ENCODE results near the gene ZNF468. TPM values are rescaled to one million over a fixed set of nuclear protein-coding genes. Genes with fewer than 3 reads are reported as not detected.
"Not testable (repeated sequence)": the region's sequence is repeated elsewhere in the genome, so short reads cannot be mapped to it uniquely, and the experiment has no call there.

Gene ZNF468
- 19.8 and 39.5 TPM in 2 replicates for total RNA-seq

- DNase-seq (ENCODE audit: low read depth, low spot score) = not testable (repeated sequence)
These were observed at the start of gene ZNF468 for GRCh38 chr19:52857378-52858191. TSS of gene ZNF468 (minus strand) at chr19:52857619. CDS start at chr19:52854272, 3,347 bp downstream.

GRCh38 chr19:52904052-52904780, 46.8 kb upstream of the ZNF468 start:
- DNase-seq (ENCODE audit: low read depth, low spot score) = not testable (repeated sequence)

- no peak for DNase-seq (ENCODE audit: low read depth, low spot score)
These were observed 44.4 kb upstream of the ZNF468 start for GRCh38 chr19:52901842-52902241.

DNA sequence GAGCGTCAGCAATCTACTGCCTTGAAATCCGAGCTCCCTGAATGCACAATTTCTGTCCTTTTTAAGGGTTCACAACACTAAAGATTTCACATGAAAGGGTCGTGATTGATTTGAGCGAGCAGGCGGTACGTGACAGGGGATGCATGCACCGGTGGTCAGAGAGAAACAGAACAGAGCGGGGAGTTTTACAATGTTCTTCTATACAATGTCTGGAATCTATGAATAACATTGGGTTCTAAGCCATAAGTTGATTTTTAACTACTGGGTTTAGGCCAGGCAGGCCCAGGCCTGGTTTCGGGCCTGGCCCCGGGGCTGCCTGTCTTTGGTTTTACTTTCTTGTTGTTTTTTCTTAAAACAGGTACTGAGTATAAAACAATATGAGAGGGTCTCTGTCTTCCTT, 41.2 kb upstream of the ZNF468 start:
- not testable (repeated sequence) for DNase-seq (ENCODE audit: low read depth, low spot score)

- no peak for DNase-seq (ENCODE audit: low read depth, low spot score)
These were observed 40.7 kb upstream of the ZNF468 start for GRCh38 chr19:52898101-52898500.

- peak; percentile 77 for DNase-seq (ENCODE audit: low read depth, low spot score)
These were observed 39.9 kb upstream of the ZNF468 start, which contains the start of gene ZNF320 for GRCh38 chr19:52897138-52897935. TSS of gene ZNF320 (minus strand) at chr19:52897635. CDS start at chr19:52890255, 7,380 bp downstream.

DNA sequence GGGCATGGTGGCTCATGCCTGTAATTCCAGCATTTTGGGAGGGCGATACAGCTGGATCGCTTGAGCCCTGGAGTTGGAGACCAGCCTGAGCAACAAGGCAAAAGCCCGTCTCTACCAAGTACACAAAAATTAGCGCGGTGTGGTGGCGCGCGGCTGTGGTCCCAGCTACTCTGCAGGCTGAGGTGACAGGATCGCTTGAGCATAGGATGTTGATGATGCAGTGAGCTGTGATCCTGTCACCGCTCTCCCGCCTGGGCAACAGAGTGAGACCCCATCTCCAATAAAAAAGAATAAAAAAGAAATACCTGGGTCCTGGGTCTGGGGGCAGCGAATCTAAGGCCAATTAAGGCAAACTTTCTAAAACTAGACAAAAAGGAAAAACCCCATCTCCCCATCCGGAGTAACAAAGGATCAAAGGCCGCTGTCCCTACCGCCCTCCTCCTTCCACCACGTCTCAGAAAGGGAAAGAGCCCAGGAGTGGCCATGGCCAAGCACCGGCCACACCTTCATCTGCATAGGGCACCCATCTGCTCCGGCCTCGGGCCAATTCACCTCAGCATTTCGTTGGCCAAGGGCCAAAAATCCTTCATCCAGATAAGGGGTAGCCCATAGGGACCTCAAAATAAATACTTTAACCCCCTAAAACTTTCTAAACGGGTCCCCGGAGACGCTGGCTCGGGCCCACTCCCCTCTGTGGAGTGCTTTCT, 39.2 kb upstream of the ZNF468 start:
- no peak for DNase-seq (ENCODE audit: low read depth, low spot score)

DNA sequence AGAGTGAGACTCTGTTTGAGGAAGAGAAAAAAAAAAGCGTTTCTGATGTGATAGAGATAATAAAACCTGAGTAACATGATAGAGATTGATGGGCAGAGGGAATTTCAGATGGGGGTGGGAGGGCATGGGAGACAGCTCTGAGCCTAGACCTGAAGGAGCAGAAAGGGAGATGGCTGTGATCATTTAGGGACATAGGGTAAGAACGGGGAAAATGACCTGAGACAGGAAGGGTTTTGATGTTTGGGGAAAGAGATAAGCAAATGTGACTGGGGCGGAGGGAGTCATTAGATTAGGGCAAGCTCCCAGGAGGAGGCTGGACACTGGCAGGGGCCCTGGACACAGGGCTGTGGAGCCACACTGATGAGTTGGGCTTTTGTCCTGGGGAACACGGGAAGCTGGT, 33.9 kb upstream of the ZNF468 start:
- DNase-seq (ENCODE audit: low read depth, low spot score) = no peak

GRCh38 chr19:52889931-52890330, 32.5 kb upstream of the ZNF468 start:
- no peak for DNase-seq (ENCODE audit: low read depth, low spot score)

DNA sequence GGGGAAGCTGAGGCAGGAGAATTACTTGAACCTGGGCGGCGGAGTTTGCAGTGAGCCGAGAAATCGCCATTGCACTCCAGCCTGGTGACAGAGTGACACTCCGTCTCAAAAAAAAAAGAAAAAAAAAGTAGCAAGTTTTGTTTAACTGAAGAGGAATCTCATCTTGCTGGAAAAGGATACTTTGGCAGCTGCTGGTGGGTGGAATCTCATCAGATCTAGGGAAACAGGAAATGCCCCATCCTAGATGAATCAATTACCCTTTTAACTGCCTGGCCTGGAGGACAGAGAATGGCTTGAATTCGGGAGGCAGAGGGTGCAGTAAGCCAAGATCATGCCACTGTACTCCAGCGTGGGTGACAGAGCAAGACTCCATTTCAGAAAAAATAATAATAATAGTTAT, 31.7 kb upstream of the ZNF468 start:
- DNase-seq (ENCODE audit: low read depth, low spot score) = no peak

- no peak for DNase-seq (ENCODE audit: low read depth, low spot score)
These were observed 23.5 kb upstream of the ZNF468 start for GRCh38 chr19:52880895-52881389.

GRCh38 chr19:52872996-52873395, 15.6 kb upstream of the ZNF468 start:
- not testable (repeated sequence) for DNase-seq (ENCODE audit: low read depth, low spot score)

- DNase-seq (ENCODE audit: low read depth, low spot score) = no peak
These were observed 14.0 kb upstream of the ZNF468 start for GRCh38 chr19:52871466-52871865.

DNA sequence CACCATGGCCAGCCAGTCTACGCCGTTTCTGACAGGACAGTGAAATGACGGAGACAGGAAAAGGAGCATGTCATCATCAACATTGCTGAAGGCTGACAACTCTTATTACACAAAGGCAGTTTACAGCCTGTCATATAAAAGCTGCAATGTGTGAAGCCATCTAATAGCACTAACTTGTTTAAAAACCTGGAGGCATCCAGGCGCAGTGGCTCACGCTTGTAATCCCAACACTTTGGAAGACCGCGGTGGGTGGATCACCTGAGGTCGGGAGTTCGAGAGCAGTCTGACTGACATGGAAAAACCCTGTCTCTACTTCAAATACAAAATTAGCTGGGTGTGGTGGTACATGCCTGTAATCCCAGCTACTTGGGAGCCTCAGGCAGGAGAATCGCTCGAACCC, 10.6 kb upstream of the ZNF468 start:
- DNase-seq (ENCODE audit: low read depth, low spot score) = not testable (repeated sequence)

GRCh38 chr19:52856540-52857377, 660 bp downstream of the ZNF468 start:
- DNase-seq (ENCODE audit: low read depth, low spot score) = not testable (repeated sequence)

DNA sequence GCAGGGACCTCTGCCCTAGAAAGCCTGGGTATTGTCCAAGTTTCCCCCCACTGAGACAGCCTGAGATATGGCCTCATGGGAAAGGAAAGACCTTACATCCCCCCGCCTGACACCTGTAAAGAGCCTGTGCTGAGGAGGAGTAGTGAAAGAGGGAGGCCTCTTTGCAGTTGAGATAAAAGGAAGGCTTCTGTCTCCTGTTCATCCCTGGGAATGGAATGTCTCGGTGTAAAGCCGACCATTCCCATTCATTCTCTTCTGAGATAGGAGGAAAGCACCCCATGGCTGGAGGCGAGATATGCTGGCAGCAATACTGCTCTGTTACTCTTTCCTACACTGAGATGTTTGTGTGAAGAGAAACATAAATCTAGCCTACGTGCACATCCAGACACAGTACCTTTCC, 10.1 kb downstream of the ZNF468 start:
- DNase-seq (ENCODE audit: low read depth, low spot score) = not testable (repeated sequence)

- DNase-seq (ENCODE audit: low read depth, low spot score) = not testable (repeated sequence)
These were observed 16.5 kb downstream of the ZNF468 start for GRCh38 chr19:52840825-52841465.

GRCh38 chr19:52834289-52834688, 23.1 kb downstream of the ZNF468 start:
- DNase-seq (ENCODE audit: low read depth, low spot score) = not testable (repeated sequence)

DNA sequence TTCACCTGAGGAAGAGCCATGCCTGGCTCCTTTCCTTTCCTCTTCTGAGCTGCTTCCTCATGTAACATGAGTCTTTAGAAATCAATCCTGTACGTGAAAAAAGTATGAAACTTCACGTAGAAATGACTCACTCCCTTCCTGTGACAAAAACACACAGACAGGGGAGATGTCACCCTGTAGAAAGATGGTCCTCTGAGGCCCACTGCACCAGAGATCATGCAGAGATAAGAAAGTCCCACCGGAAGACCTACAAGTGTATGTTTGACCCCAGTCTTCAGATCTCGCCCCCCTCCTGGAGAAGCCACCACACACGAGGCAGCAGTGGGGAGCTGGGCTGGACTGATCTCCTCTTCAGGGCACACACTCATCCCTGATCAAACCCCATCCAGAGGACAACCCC, 23.9 kb downstream of the ZNF468 start:
- DNase-seq (ENCODE audit: low read depth, low spot score) = not testable (repeated sequence)
